HG03354 (cell line): ENCODE data around the gene VEZT.

Experiments used
- ATAC-seq: cut with Tn5 transposase; IDR thresholded peaks from one replicate; pipeline ENCODE4 v1.9.1; 2021; ENCODE audit warnings: mild to moderate bottlenecking; ENCODE audit not compliant: unreplicated experiment, poor library complexity, severe bottlenecking

Gene VEZT, protein sequence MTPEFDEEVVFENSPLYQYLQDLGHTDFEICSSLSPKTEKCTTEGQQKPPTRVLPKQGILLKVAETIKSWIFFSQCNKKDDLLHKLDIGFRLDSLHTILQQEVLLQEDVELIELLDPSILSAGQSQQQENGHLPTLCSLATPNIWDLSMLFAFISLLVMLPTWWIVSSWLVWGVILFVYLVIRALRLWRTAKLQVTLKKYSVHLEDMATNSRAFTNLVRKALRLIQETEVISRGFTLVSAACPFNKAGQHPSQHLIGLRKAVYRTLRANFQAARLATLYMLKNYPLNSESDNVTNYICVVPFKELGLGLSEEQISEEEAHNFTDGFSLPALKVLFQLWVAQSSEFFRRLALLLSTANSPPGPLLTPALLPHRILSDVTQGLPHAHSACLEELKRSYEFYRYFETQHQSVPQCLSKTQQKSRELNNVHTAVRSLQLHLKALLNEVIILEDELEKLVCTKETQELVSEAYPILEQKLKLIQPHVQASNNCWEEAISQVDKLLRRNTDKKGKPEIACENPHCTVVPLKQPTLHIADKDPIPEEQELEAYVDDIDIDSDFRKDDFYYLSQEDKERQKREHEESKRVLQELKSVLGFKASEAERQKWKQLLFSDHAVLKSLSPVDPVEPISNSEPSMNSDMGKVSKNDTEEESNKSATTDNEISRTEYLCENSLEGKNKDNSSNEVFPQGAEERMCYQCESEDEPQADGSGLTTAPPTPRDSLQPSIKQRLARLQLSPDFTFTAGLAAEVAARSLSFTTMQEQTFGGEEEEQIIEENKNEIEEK

DNA sequence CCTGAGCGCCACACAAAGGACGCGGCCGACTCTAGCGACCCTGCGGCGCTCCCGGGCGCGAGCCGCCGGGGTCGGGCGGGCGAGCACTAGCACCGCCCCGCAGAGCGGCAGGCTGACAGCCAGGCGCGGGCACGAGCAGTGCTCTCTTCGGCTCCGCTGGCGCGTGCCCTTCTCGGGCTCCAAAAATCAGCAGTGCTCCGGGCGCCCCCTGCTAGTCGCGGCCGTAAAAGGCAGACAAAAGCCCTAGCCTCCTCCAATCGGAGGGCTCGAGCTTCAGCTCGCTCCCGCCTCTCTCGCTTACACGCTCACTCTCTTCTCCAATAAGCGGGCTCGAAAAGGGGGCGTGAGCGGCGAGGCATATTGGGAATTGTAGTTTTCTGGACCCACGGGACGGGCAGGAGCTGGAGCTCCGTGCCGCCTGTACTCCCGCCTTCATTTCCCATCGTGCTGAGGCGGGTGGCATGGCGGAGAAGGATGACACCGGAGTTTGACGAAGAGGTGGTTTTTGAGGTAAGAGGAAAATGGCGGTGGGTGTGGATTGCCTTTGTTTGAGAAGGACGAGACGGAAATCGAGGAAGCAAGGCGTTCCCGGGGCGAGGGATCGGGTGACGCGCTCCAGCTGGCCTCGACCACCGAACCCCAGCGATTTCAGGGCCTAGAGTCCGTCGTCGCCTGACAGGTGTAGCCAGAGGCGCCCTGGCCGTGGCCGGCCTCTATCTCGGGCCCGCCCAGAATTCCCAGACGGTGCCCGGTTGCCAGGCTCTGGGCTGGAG is at the start of gene VEZT, which contains the start of gene FGD6:
Gene VEZT (plus strand): TSS at position 431 of the 773 bp plus-strand sequence. CDS start 44 bp downstream, at position 475.
Gene FGD6 (minus strand): TSS at position 91 of the 773 bp plus-strand sequence. CDS start 227 bp downstream, outside the sequence.
- peak; percentile 94 for ATAC-seq

DNA sequence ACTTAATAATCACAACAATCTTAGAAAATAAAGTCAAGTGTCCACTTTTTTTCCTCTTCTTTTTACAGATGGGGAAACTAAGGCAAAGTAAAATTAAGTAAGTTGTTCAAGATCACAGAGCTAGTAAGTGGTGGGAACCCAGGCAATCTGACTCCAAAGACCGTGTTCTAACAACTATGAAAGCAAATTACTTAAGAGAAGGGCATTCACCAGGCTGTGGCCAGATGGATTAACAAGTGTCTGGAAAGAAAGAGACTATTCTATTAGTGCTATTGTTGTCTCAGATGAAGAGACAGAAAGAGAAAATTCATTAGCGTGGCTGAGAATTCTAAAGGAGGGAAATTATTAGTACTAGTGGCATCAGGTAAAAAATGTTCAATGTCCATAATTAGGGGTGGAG is 48.9 kb upstream of the VEZT start:
- ATAC-seq = no peak

- ATAC-seq = no peak
Observed at GRCh38 chr12:95169368-95169767, 48.2 kb upstream of the VEZT start.

DNA sequence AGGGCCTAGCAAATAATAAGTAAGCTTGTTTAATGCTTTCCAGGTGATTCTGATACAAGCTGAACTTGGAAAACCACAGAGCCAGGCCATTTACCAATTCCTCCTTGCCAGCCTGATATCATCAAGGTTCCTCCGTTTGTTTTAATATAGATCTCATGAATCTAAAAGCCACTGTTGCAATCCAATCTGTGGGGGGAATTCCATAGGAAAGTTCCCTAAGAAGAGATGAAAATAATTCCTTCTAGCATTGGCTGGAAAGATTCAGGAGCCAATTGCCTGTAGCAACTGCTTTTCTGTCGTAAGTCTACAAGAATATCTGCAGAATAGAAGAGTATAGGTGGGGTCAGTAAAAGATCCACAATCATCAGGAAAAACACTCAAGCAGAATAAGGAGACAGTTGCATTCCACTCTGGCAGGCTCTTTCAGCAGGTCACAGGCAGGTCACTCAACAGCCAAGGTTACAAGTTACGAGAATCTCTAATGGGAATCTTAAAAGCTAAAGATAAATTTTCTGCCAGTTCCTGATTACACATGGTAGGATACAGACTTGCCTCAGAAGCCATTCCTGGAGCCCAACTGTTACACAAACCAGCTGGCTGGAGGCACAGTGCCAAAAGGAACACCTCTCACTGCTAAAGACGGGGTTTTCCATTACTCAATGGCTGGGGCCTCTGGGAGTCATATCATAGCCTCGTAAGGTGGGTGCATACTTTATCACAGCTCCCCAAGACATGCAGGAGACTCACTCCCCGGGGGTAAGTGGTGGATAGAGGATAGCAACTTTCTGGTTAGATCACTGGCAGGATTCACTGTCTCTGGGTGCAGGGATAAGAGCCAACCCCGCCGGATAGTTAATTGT is 44.0 kb upstream of the VEZT start:
- ATAC-seq = no peak

GRCh38 chr12:95177201-95177768 is 40.3 kb upstream of the VEZT start:
- no peak for ATAC-seq

DNA sequence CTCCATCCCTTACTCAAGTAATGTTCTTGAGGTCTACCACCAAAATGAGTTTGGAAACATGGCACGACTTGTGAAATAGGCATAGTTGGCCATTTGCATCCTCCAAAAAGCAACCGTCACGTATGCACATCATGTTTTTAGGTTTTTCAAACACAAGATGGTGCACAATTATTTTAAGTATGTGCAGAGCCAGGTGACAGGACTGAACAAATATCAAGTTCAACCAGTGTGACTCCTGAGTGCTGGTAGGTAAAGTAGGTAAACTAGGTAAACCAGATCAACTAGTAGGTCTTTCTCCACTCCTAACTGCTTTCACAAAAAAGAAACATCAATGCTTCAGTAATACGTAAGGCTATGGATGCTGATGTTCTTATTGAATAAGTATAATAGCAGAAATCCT is 39.5 kb upstream of the VEZT start:
- ATAC-seq = no peak

- no peak for ATAC-seq
Observed at GRCh38 chr12:95179011-95179410, 38.6 kb upstream of the VEZT start.

- ATAC-seq = no peak
Observed at GRCh38 chr12:95181103-95181502, 36.5 kb upstream of the VEZT start.

DNA sequence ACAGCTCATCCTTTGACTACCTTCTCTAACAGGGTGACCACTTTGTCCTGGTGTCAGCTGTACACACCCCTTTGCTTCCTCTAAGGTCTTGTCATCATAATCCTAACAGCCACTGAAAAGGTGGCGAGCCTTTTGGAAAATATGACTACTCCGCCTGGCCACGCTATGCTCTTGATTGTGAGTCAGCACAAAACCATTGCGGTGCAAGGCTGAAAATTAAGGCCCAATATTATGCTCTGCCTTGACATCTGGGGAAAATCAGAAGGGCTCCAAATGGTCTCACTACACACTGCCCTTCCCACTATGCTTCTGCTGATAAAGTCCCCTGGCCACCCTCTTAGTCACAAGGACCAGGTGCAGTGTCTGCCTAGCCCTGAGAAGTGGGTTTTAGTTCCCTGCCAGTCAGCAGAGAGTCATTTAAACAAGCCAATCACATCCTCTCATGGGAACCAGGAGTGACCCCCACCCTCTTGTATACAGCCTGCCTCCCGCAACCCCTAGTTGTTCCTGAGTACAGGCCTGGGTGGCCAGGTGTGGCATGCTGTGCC is 34.7 kb upstream of the VEZT start:
- ATAC-seq = no peak

DNA sequence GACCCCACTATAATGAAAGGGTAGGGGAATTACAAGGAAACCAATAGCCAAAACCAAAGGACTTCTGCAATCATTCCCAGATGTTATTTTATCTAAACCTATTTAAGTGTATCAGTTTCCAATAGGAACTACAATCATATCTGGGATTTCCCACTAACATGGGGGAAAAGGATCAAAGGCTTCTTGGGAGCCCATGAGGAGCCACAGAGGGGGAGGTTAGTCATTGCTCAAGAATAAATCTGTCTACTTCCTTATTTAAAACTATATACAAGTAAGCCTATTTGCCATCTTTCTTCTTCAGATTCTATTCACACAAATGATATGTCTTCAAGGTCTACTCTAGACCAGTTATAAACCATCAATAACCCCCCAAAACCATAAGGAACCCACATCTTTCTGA is 33.5 kb upstream of the VEZT start:
- ATAC-seq = no peak

DNA sequence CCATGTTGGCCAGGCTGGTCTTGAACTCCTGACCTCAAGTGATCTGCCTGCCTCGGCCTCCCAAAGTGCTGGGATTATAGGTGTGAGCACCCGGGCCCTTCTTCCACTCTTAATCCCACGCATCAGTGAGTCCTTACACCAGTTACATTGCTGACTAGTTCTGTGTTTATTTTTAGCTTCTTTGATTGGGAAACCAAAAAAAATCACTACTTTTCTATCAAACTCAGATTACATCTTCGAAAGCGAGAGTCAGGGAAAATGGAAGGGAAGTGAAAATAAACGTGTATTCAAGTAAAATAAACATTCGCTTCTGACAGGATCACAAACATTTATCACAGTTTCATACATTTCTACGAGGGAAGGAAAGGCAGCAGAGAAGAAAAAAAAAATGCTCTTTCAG is 32.5 kb upstream of the VEZT start:
- no peak for ATAC-seq

DNA sequence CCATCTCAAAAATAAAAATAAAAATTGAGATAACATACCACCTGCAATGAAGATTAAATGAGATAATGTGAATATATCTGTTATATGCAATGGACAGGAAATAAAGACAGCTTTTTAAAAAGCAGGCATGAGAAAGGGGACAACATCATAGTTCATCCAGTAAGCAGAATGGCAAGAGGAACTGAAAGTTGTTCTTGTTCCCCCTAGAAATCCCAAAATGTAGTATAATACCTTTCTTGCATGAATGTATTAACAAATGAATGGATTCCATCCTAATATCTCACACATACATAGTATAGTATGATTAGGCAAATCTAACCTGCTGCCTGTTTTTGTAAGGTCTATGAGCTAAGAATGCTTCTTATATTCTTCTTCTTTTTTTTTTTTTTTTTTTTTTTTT is 31.8 kb upstream of the VEZT start:
- no peak for ATAC-seq

DNA sequence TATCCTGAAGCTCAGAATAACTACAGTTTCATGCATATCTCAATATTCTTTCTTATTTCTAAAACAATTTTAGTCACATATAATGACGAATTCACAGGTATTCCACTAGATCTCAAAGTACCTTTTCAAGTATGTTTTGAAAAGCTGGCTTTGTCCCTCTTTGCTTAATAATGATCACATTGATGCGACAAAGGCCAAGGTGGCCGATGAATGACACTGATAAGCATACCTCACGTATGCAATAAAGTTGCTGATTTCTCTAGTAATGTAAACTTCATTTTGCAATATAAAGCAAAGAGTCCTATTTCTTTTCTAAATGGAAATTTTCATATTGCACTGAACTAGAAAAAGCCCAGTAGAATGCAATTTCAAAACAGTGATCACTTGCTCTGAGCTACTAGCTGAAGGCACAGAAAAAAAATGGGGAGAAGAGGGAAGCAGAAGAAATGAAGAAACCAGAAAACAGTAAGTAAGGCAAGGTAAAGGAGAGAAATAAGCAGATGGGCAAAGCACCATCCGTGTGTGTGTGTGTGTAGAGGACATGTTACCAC is 29.7 kb upstream of the VEZT start:
- ATAC-seq = no peak

- no peak for ATAC-seq
Observed at GRCh38 chr12:95191060-95191696, 26.4 kb upstream of the VEZT start.

DNA sequence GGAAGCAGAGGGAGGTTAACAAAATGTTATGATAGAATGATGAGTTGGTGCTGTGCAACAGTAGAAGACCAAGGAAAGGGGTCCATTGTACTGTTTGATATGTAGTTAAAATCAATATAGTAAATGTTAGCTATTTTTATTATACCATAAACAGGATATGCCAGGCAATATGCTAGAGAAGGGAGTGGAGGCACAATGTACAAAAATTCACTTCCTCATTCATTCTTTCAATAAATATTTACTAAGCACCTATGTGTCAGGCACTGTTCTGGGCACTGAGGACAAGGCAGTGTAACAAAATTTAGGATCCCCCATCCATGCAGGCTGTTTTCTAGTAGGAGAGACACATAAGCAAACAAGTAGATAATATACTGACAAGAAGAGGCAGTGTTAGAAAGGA is 25.3 kb upstream of the VEZT start:
- ATAC-seq = no peak

- ATAC-seq = no peak
Observed at GRCh38 chr12:95193139-95193538, 24.5 kb upstream of the VEZT start.

GRCh38 chr12:95195122-95195521 is 22.5 kb upstream of the VEZT start:
- no peak for ATAC-seq
